Measurements from ENCODE around the gene TAF9B.

- TF ChIP-seq CTCF (IDR thresholded peaks at IDR 0.05) (no peak), POLR2A (IDR thresholded peaks at IDR 0.05) (no peak)
Observed at GRCh38 chrX:78116365-78116764, 23.1 kb downstream of the TAF9B start.

Data from transverse colon (tissue), 3 donors.